ENCODE results near the gene ETDC.

ETDC gene

GRCh38 chrX:135354288-135354687 lies 45.0 kb downstream of the ETDC start:
- DNase-seq, result no peak

More at GRCh38 chrX:135354288-135354687, 45.0 kb downstream of the ETDC start:
- Histone ChIP-seq H4K91ac (ENCODE audit: low read depth, low read length) (no peak overlapping the region), H2AFZ (ENCODE audit: insufficient read depth, low read length, poor library complexity) (no peak overlapping the region), H3K4me2 (ENCODE audit: low read length) (no peak overlapping the region), H2AK5ac (ENCODE audit: low read length) (no peak overlapping the region), H2BK12ac (ENCODE audit: low read length) (no peak overlapping the region), H3K9me3 (ENCODE audit: insufficient read depth, low read depth, low read length) (no peaks in the 10 kb centered on the region), H3K36me3 (ENCODE audit: control insufficient read depth in 1 of 2, insufficient read depth in 2 of 2, low read length in 2 of 2) (peaks cover 7 to 9% of the 10 kb centered on the region in 2 experiments), H4K8ac (ENCODE audit: low read depth, low read length) (no peak overlapping the region), H3K23ac (ENCODE audit: low read length) (no peak overlapping the region), H3K14ac (ENCODE audit: low read length) (no peak overlapping the region), H3K9ac (ENCODE audit: low read length) (no peak overlapping the region), H3K18ac (ENCODE audit: low read length) (no peak overlapping the region), H3K79me1 (ENCODE audit: low read length) (no peaks in the 10 kb centered on the region), H3K79me2 (ENCODE audit: control insufficient read depth, insufficient read depth, low read length, poor library complexity) (no peaks in the 10 kb centered on the region), H2BK120ac (ENCODE audit: insufficient read depth, low read length, poor library complexity) (no peak overlapping the region), H3K4me3 (ENCODE audit: low read depth, low read length) (no peak overlapping the region), H3K4me1 (ENCODE audit: control insufficient read depth in 1 of 2, insufficient read depth in 2 of 2, low read length in 2 of 2) (no peaks in the 10 kb centered on the region), H3K27ac (ENCODE audit: low read depth, low read length) (no peak overlapping the region), H2BK5ac (ENCODE audit: low read depth, low read length, poor library complexity) (no peak overlapping the region), H3K27me3 (ENCODE audit: insufficient read depth, low read length) (no peaks in the 10 kb centered on the region), H4K12ac (ENCODE audit: low read depth, low read length) (no peak overlapping the region), H3K4ac (ENCODE audit: low read depth, low read length) (no peak overlapping the region)

All from trophoblast cell (in vitro differentiated cells and primary cell).